Astrocyte (in vitro differentiated cells and primary cell): ENCODE measurements around the gene MOGAT3. TPM values are rescaled to one million over a fixed set of nuclear protein-coding genes. Genes with fewer than 3 reads are reported as not detected.
A peak's percentile ranks its signal among the peaks of the same experiment; 100 is the strongest.

Source experiments
- DNase-seq: peaks from one replicate; pipeline ENCODE4 v3.0.0-alpha.2; 2010; ENCODE audit warnings: low read depth
- FAIRE-seq: peaks from 2 replicates; lab custom pipeline; 2011; peaks lifted over from hg19 to GRCh38; lab: Jason Lieb, UNC
- H2AFZ ChIP-seq: 2 replicates; pipeline ENCODE4 v1.6.0; 2012; ENCODE audit warnings: low read depth, low read length, inconsistent platforms
- H3K27ac ChIP-seq: 2 replicates; pipeline ENCODE4 v1.5.1; 2011; ENCODE audit warnings: low read depth, low read length, inconsistent platforms
- H3K27me3 ChIP-seq: 2 replicates; pipeline ENCODE4 v1.6.0; 2011; ENCODE audit warnings: low read length, inconsistent platforms; ENCODE audit not compliant: insufficient read depth
- H3K36me3 ChIP-seq: 2 replicates; pipeline ENCODE4 v1.5.1; 2011; ENCODE audit warnings: low read length, inconsistent platforms; ENCODE audit not compliant: insufficient read depth
- H3K4me1 ChIP-seq: 2 replicates; pipeline ENCODE4 v1.5.1; 2011; ENCODE audit warnings: low read length, inconsistent platforms; ENCODE audit not compliant: insufficient read depth
- H3K4me2 ChIP-seq: 2 replicates; pipeline ENCODE4 v1.6.0; 2012; ENCODE audit warnings: low read length, inconsistent platforms
- H3K4me3 ChIP-seq: 2 replicates; pipeline ENCODE4 v1.5.1; 2011; ENCODE audit warnings: low read depth, mild to moderate bottlenecking, low read length, inconsistent platforms; ENCODE audit not compliant: insufficient read depth
- H3K79me2 ChIP-seq: 2 replicates; pipeline ENCODE4 v1.6.0; 2012; ENCODE audit warnings: mild to moderate bottlenecking, low read length, inconsistent platforms; ENCODE audit not compliant: insufficient read depth
- H3K9ac ChIP-seq: 2 replicates; pipeline ENCODE4 v1.6.0; 2012; ENCODE audit warnings: mild to moderate bottlenecking, low read length, inconsistent platforms
- H3K9me3 ChIP-seq: 2 replicates; pipeline ENCODE4 v1.5.1; 2012; ENCODE audit warnings: low read depth, mild to moderate bottlenecking, low read length, inconsistent platforms; ENCODE audit not compliant: insufficient read depth
- H4K20me1 ChIP-seq: 2 replicates; pipeline ENCODE4 v1.6.0; 2012; ENCODE audit warnings: low read length, inconsistent platforms; ENCODE audit not compliant: insufficient read depth
- H3K27ac Mint-ChIP-seq: one replicate; pipeline ENCODE4 v1.8.0; 2021; ENCODE audit warnings: mild to moderate bottlenecking, mixed read lengths; ENCODE audit not compliant: unreplicated experiment
- H3K27me3 Mint-ChIP-seq: one replicate; pipeline ENCODE4 v1.8.0; 2021; ENCODE audit warnings: low read depth, mixed read lengths; ENCODE audit not compliant: unreplicated experiment
- H3K36me3 Mint-ChIP-seq: one replicate; pipeline ENCODE4 v1.8.0; 2021; ENCODE audit warnings: low read depth, mixed read lengths; ENCODE audit not compliant: unreplicated experiment
- H3K4me1 Mint-ChIP-seq: one replicate; pipeline ENCODE4 v1.8.0; 2021; ENCODE audit warnings: low read depth, mixed read lengths; ENCODE audit not compliant: unreplicated experiment
- H3K4me3 Mint-ChIP-seq: one replicate; pipeline ENCODE4 v1.8.0; 2021; ENCODE audit warnings: mild to moderate bottlenecking, moderate library complexity, mixed read lengths; ENCODE audit not compliant: unreplicated experiment
- H3K9me3 Mint-ChIP-seq: one replicate; pipeline ENCODE4 v1.8.0; 2021; ENCODE audit warnings: mild to moderate bottlenecking, mixed read lengths; ENCODE audit not compliant: unreplicated experiment
- EZH2 ChIP-seq: IDR thresholded peaks from 2 replicates; pipeline ENCODE4 v1.6.1; 2012; ENCODE audit warnings: mild to moderate bottlenecking, low read length, inconsistent platforms; ENCODE audit not compliant: insufficient read depth
- total RNA-seq: library from RNA; stranded (reverse); gene quantifications from 2 replicates; pipeline ENCODE4 v1.2.1, GENCODE V29; 2021
- TF ChIP-seq, protein P1 (sequence below): IDR thresholded peaks from 2 replicates; pipeline ENCODE4 v1.5.1; 2011; ENCODE audit warnings: low read depth, mild to moderate bottlenecking, inconsistent platforms, low read length, moderate library complexity; ENCODE audit not compliant: insufficient read depth

The MOGAT3 gene
- total RNA-seq, 1 donor from 2014 or later, result not detected

DNA sequence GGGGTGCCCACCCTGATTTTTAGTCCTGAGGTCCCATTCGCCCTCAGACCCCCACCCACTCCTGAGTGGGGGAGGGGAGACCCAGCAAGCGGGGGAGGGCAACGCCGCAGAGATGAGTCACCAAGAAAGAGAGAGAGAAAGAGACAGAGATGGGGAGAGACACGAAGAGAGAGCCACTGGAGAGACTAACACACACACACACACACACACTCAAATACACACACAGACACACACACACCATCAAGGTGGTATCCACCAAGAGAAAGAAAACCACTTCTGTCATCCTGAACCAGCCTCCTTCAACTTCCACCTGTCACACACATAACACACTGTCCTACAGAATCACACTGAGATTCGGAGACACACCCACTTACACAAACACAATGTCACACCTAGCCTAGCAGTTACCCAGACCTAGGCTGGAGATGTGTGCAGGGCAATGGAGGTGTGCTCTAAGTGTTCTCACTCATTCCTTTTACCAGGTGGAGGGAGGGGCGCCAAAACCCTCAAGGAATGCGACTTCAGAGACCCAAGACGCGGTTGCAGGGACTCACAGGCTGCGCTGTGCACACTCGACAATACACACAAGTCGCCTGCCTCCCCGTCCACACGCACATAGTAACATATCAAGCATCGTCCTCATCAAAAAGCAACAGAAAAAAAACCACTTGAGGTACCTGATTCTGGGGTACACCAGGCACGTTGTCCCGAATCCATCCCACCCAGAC is 31.6 kb downstream of the MOGAT3 start:
- Histone ChIP-seq H3K36me3 (no peaks in the 10 kb centered on the region), H2AFZ (peak overlapping the region; percentile 18), H3K4me3 (peak overlapping the region; percentile 37), H3K4me2 (peak overlapping the region; percentile 80), H4K20me1 (peaks cover 20% of the 10 kb centered on the region), H3K4me1 (peaks cover 72% of the 10 kb centered on the region), H3K27ac (no peak overlapping the region), H3K9ac (peak overlapping the region; percentile 7), H3K79me2 (no peaks in the 10 kb centered on the region), H3K27me3 (peaks cover 58% of the 10 kb centered on the region), H3K9me3 (peaks cover 3% of the 10 kb centered on the region)
- H3K27ac Mint-ChIP-seq, result peak overlapping the region; percentile 58
- peaks cover 11% of the 10 kb centered on the region for H3K9me3 Mint-ChIP-seq
- DNase-seq, result no peak
- peak overlapping the region; percentile 72 for H3K4me3 Mint-ChIP-seq
- TF ChIP-seq EZH2, result no peak
- TF ChIP-seq, protein P1, sequence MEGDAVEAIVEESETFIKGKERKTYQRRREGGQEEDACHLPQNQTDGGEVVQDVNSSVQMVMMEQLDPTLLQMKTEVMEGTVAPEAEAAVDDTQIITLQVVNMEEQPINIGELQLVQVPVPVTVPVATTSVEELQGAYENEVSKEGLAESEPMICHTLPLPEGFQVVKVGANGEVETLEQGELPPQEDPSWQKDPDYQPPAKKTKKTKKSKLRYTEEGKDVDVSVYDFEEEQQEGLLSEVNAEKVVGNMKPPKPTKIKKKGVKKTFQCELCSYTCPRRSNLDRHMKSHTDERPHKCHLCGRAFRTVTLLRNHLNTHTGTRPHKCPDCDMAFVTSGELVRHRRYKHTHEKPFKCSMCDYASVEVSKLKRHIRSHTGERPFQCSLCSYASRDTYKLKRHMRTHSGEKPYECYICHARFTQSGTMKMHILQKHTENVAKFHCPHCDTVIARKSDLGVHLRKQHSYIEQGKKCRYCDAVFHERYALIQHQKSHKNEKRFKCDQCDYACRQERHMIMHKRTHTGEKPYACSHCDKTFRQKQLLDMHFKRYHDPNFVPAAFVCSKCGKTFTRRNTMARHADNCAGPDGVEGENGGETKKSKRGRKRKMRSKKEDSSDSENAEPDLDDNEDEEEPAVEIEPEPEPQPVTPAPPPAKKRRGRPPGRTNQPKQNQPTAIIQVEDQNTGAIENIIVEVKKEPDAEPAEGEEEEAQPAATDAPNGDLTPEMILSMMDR, result no peak
- peaks cover 48% of the 10 kb centered on the region for H3K4me1 Mint-ChIP-seq
- FAIRE-seq, result no peak
- peaks cover 34% of the 10 kb centered on the region for H3K27me3 Mint-ChIP-seq
- no peaks in the 10 kb centered on the region for H3K36me3 Mint-ChIP-seq

DNA sequence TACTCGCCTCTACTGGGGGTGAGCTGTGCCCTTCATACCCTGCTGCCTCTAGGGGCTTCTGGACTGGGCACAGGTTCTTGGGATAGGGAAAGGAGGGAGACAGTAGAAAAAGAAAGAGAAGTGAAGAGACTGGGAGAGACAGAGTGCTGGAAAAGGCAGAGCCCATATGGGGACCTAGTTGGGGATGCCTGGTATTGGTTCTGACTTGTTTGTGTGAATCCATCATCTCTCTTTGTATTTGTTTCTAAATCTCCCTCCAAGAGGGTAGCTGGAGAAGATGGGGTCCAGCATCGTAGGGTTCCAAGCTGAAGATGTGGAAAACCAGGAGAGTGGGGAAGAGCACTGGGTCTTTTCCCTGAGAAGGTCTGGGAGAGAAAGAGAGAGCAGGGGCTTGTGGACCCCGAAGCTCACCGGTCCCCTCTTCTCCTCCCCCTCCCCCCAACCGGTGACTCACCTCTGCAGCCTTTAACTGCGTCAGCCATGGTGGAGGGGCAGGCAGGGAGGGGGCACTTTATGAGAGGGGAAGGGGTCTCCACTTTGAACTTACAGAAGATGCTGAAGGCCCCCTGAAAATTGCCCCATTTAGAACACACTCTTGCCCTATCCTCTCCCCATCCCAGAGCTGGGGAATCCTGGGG is 32.3 kb downstream of the MOGAT3 start:
- Histone ChIP-seq H3K27ac (no peak overlapping the region), H3K4me2 (peak overlapping the region; percentile 80), H3K4me3 (no peak overlapping the region), H3K9me3 (no peaks in the 10 kb centered on the region), H3K36me3 (no peaks in the 10 kb centered on the region), H2AFZ (no peak overlapping the region), H3K79me2 (no peaks in the 10 kb centered on the region), H4K20me1 (peaks cover 25% of the 10 kb centered on the region), H3K4me1 (peaks cover 76% of the 10 kb centered on the region), H3K27me3 (peaks cover 54% of the 10 kb centered on the region), H3K9ac (no peak overlapping the region)
- Mint-ChIP-seq H3K27ac (peak overlapping the region; percentile 31), H3K9me3 (peaks cover 11% of the 10 kb centered on the region), H3K4me3 (peak overlapping the region; percentile 58), H3K36me3 (no peaks in the 10 kb centered on the region), H3K4me1 (peaks cover 48% of the 10 kb centered on the region), H3K27me3 (peaks cover 29% of the 10 kb centered on the region)
- no peak for TF ChIP-seq EZH2
- TF ChIP-seq, protein P1, result no peak
- no peak for DNase-seq
- no peak for FAIRE-seq
